Activated CD8-positive, alpha-beta memory T cell treated with anti-CD3 and anti-CD28 coated beads for 1 hour (primary cell): Measurements from ENCODE around the gene ZNF223.

Experiments used
- DNase-seq, 2 donors: peaks; one replicate each; pipeline ENCODE4 v3.0.0-alpha.2; 2020; ENCODE audit warnings: low read depth in 1 of 2; ENCODE audit errors: extremely low read depth in 1 of 2

Gene ZNF223

DNA sequence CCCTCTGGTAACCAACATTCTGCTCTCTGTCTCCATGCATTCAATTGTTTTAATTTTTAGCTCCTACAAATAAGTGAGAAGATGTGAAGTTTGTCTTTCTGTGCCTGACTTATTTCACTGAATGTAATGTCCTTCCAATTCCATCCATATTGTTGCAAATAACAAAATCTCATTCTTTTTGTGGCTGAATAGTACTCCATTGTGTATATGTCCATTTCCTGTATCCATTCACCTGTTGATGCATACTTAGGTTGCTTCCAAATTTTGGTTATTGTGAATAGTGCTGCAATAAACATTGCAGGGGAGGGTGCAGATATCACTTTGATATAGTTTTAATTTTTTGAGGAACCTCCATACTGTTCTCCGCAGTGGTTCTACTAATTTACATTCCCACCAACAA, 17.6 kb downstream of the ZNF223 start:
- DNase-seq: no peak

DNA sequence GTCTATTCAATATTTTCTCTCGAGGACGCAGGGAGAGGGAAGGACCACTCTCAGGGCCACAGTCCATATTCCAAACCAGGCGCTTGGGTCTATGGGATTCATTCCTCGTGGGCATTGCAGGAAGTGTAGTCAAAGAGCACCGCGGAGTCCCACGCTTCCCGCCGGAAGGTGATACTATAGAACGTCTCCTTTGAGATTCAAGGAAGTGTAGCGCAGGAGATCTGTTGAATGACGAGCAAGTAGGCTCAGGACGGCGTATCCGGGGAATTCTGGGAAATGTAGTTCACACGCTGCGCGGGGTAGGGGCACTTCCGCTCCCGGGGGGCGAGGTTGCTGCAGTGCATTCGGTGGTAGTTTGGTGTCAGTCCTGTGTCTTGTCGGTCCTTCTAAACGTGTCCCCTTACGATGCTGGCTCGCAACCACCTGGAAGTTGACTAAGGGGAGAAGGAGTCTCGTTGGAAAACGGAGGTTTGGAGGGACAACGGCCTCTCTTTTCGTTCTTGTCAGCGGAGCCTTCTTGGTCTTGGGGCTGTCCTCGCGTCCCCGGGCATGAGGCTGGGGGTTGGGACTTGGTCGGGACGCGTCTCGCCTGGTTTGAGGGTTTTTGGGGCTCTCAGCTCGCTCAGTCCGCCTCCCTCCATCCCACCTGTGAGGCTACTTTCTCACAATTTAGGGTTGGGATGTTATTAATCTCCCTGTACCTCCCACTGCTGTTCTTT, 20.1 kb downstream of the ZNF223 start, which contains the start of gene ZNF284:
ZNF284 (plus strand) TSS at position 336 of the 719 bp plus-strand sequence. CDS start 4,231 bp downstream, outside the sequence.
- DNase-seq: peak; percentile 63 to 65

DNA sequence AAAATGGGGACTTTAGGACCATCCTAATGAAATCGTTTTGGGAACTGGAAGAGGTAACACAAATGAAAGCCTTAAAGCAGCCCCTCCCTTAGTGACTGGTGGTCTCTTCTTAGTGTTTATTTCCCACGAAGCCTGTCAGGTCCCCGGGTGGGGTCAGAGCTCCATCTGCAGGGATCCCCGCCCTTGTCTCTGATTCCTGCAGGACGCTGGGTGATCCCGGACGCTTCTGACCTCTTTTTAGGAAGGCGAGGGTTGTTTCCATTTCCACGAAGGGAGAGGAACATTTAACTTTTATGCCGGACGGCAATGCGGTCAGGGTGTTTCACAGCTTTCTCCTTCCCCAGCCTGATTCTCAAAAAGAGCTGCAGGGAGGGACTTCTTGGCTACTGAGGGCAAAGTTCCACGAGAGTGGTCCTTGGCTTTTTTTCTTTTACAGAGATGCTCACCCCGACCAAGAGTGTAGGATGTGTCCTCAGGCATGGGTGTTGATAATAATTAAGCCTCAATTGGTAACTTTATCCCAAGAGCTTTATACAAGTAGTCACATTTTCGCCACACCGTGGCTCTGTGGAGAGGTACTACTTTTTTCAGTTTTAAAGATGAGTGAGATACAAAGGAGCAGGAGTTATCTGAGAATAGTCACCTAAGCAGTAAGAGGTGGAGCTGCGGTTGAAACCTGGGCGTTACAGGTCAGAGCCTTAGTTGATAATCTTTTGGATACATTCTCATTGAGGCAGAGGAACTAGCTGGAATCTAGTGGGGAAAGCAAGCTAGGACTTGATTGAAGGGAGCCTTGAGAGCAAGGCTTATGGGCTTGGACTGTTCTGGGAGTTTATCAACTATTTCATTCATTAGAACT, 20.9 kb downstream of the ZNF223 start:
- no peak for DNase-seq

DNA sequence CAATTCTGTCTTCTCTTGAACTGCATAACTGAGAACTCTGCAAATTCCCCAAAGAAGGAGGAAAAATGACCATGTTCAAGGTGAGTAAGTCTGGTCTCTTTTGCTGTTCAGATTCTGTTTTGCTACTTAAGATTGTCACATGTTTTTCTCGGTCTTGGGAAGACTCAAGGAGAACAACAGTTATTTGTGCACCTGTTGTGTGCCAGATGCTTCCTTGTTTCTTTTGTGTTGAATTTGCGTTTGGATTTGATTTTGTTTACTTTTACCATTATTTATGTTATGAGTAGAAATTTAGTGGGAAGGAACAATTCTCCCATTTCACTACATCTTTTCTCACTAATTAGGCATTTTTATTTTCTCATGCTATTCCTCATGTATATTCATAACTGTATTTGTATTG, 24.5 kb downstream of the ZNF223 start:
- DNase-seq: no peak

DNA sequence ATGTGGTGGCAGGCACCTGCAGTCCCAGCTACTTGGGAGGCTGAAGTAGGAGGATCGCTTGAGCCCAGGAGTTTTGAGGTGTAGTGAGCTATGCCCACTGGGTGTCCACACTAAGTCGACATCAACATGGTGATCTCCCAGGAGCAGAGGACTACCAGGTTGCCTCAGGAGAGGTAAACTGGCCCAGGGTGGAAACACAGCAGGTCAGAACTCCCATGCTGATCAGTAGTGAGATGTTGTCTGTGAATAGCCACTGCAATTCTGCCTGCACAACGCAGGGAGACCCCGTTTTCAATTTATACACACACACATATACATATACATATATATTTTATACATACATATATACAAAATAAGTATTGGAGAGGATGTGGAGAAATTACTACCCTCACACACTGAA, 40.3 kb downstream of the ZNF223 start:
- DNase-seq: no peak

DNA sequence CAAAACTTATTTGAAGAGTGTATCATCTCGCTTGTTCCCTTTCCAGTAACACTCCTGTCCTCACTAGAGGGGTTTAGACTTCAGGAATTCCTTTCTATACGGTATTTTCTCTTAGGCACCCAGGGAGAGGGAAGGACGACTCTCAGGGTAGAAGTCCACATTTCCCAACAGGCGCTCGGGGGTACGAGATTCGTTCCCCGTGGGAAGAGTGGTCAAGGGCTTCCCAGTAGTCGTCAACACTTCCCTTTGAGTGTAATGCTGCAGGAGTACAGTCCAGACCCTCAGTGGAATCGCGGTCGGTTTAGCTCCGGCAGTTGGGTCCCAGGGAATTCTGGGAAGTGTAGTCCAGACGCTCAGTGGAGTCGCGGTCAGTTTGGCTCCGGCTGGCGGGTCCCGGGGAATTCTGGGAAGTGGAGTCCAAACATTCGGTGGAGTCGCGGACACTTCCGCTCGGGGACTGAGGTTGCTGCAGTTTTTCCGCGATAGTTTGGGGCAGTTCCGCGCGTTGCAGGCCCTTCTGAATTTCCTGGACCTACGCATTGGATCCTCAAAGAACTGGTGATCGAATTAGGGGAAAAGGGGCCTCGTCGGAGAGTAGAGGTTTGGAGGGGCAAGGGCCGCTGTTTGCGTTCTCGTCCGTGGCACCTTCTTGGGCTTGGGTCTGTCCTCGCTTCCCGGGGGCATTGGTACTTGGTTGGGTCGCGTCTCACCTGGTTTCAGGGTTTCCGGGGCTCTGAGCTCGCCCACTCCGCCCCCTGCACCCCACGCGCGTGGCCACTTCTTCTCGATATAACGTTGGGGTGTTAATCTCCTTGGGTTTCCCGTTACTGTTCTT, 42.3 kb downstream of the ZNF223 start, which contains the start of gene ZNF224:
ZNF224 (plus strand) TSS at position 431 of the 835 bp plus-strand sequence. CDS start 3,513 bp downstream, outside the sequence.
- peak; percentile 53 to 67 for DNase-seq

DNA sequence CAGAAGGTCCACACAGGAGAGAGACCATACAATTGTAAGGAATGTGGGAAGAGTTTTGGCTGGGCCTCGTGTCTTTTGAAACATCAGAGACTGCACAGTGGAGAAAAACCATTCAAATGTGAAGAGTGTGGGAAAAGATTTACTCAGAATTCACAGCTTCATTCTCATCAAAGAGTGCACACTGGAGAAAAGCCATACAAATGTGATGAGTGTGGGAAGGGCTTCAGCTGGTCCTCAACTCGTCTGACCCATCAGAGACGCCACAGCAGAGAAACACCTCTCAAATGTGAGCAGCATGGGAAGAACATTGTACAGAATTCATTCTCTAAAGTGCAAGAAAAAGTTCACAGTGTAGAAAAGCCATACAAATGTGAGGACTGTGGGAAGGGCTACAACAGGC, 55.9 kb downstream of the ZNF223 start:
- no peak for DNase-seq

DNA sequence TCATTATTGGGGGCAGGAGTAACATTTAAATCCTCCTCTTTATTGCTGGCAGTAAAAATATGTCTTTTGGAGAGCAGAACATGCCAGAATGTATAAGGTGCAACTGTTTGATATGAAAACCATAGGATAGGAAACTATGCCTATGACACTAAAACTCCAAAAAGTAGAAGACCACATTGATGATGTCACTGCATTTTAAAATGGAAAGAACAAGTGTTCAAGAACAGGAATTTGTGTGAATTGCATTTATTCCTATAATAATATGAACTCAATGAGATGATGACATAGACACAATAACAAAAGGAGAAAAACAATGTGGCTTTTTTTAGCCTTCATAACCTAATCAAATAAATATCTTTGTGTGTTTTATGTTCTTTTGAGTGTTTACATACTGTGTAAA, 57.6 kb downstream of the ZNF223 start:
- no peak for DNase-seq

DNA sequence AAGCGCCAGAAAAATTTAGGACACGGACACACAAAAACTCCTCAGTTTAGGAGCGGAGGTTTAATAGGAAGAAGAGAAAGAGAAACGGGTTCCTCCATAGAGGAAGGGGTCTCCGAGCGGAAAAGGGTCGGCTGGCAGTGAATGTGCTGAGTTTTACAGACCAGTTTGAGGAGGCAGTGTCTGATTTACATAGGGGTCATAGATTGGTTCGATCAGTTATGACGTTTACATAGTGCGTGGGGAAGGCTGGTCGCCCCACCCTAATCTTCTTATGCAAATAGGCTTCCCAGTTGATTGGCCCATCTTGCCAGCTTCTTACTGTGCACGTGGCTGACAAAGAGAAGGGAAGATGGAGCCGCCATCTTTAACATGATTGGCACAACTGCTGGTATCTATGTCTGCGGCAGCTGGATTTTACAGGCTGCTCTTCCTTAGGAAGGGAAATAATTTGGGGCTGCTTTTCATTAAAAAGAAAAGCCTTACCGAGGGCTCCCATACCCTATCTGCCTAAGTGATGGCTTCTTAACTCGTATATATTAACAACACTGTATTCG, 60.2 kb downstream of the ZNF223 start:
- DNase-seq: no peak

DNA sequence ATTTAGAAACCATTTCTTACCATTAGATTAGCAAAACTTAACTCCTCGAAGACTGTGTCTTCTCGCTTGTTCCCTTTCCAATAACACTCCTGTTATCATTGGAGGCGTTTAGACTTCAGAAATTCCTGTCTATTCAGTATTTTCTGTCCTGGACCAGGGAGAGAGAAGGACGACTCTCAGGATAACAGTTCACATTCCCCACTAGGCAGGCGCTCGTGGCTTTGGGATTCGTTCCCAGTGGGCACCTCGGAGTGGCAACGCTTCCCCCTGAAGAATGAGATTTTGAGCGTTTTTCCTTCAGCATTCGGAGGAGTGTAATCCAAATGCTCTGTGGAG, 60.9 kb downstream of the ZNF223 start:
- DNase-seq: no peak

DNA sequence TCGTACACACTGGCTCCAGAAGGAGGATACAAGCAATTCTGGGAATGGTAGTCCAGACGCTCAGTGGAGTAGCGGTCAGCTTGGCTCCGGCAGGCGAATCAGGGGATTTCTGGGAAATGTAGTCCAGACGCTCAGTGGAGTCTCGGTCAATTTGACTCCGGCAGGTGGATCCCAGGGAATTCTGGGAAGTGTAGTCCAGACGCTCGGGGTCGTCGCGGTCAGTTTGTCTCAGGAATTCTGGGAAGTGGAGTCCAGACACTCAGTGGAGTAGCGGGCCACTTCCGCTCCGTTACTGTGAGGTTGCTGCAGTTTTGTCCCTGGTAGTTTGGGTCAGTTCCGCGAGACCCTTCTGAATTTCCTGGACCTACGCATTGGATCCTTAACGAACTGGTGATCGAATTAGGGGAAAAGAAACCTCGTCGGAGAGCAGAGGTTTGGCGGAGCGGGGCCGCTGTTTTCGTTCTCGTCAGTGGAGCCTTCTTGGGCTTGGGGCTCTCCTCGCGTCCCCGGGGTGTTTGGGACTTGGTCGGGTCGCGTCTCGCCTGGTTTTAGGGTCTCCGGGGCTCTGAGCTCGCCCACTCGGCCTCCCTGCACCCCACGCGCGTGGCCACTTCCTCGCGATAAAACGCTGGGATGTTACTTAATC, 61.4 kb downstream of the ZNF223 start, which contains the start of gene ZNF225:
ZNF225 (plus strand) TSS at position 262 of the 646 bp plus-strand sequence. CDS start 2,429 bp downstream, outside the sequence.
- peak; percentile 50 to 63 for DNase-seq

DNA sequence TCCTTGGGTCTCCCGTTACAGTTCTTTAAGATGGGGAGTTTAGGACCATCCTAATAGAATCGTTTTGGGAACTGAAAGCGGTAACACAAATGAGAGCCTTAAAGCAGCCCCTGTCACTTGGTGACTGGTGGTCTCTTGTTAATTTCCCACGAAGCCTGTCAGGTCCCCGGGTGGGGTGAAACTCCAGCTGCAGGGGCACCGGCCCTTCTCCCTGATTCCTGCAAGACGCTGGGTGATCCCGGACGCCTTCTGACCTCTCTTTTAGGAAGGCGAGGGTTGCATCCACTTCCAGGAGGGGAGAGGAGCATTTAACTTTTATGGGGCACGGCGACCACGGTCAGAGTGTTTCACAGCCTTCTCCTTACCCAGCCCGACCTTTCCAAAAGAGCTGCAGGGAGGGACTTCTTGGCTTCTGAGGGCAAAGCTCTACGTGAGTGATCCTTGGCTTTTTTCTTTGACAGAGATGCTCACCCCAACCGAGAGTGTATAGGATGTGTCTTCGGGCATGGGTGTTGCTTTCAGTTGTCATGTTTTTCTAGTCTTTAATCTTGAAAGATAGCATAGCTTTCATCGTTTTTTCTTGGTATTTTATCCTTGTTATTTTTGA, 62.1 kb downstream of the ZNF223 start:
- no peak for DNase-seq
